Panc1 (cell line): ENCODE data around the gene ZNF799.

Experiments used
- CTCF ChIP-seq: fragments of 450-650 bp; IDR thresholded peaks from 2 replicates; pipeline ENCODE4 v1.5.1; 2017; ENCODE audit warnings: mild to moderate bottlenecking
- POLR2AphosphoS5 ChIP-seq: IDR thresholded peaks from 2 replicates; pipeline ENCODE4 v1.6.1; 2012; ENCODE audit warnings: mild to moderate bottlenecking, low read depth, low read length, moderate library complexity
- REST ChIP-seq, 2 experiments: IDR thresholded peaks; 2 replicates each; pipeline ENCODE4 v1.6.1; 2011 to 2012; ENCODE audit warnings: low read depth in 2 of 2, control low read depth in 1 of 2, low read length in 1 of 2, mild to moderate bottlenecking in 1 of 2, moderate library complexity in 1 of 2; ENCODE audit not compliant: insufficient read depth in 1 of 2
- SIN3A ChIP-seq: IDR thresholded peaks from 2 replicates; pipeline ENCODE4 v1.6.1; 2012; ENCODE audit warnings: low read depth, mild to moderate bottlenecking, low read length, moderate library complexity, borderline replicate concordance; ENCODE audit not compliant: insufficient read depth
- TCF7L2 ChIP-seq: IDR thresholded peaks from 2 replicates; pipeline ENCODE4 v1.6.1; 2011; ENCODE audit warnings: mild to moderate bottlenecking, low read depth, low read length, inconsistent platforms

GRCh38 chr19:12364391-12365235 is 36.5 kb downstream of the ZNF799 start:
- TF ChIP-seq CTCF = no peak
- no peak for TF ChIP-seq POLR2AphosphoS5
- TF ChIP-seq SIN3A = no peak
- no peak for TF ChIP-seq TCF7L2
- no peak for TF ChIP-seq REST (IDR thresholded peaks at IDR 0.05; ENCODE audit: insufficient read depth in 1 of 2, low read depth in 2 of 2, low read length in 1 of 2)
